Measurements from ENCODE around the gene EIF2B5. TPM values are rescaled to one million over a fixed set of nuclear protein-coding genes. Genes with fewer than 3 reads are reported as not detected.
A peak's percentile ranks its signal among the peaks of the same experiment; 100 is the strongest.

The EIF2B5 gene
- total and polyA plus RNA-seq, 9 of the 15 experiments (the other 6 are each of a cell fraction or from before 2014, with no cell fraction given): 19.1 to 92.4 (median 74.0) TPM

GRCh38 chr3:184155644-184156521, 20.7 kb downstream of the EIF2B5 start (continued):
- no peak for TF ChIP-seq CHD7 (IDR thresholded peaks at IDR 0.05; ENCODE audit: low read depth, low read length)
- peak; percentile 86 for TF ChIP-seq PRDM10 (IDR thresholded peaks at IDR 0.05; ENCODE audit: partially characterized antibody)
- no peak for TF ChIP-seq HEY1 (CRISPR knock-in tag; IDR thresholded peaks at IDR 0.05; ENCODE audit: borderline replicate concordance)
- no peak for TF ChIP-seq RB1 (IDR thresholded peaks at IDR 0.05; ENCODE audit: low read depth)
- TF ChIP-seq ZNF23 (CRISPR knock-in tag; IDR thresholded peaks at IDR 0.05): no peak
- no peak for TF ChIP-seq ZNF41 (CRISPR knock-in tag; conservative IDR thresholded peaks at IDR 0.05)
- no peak for TF ChIP-seq KLF10 (CRISPR knock-in tag; IDR thresholded peaks at IDR 0.05)
- 0 out of 2 replicates have a peak, but pooled peaks have one; percentile 30 for TF ChIP-seq ATF6 (CRISPR knock-in tag; IDR thresholded peaks at IDR 0.05)
- TF ChIP-seq TCFL5 (CRISPR knock-in tag; conservative IDR thresholded peaks at IDR 0.05): no peak
- TF ChIP-seq PHB2 (IDR thresholded peaks at IDR 0.05; ENCODE audit: low read depth): no peak
